ENCODE data around the gene RPL29. TPM values are rescaled to one million over a fixed set of nuclear protein-coding genes. Genes with fewer than 3 reads are reported as not detected.

Gene RPL29
- total RNA-seq, 1 donor from 2014 or later = 610 TPM

- Mint-ChIP-seq H3K27me3 (ENCODE audit: low read depth) (no peaks in the 10 kb centered on the region), H3K36me3 (ENCODE audit: low read depth) (no peaks in the 10 kb centered on the region), H3K4me3 (ENCODE audit: unreplicated experiment) (no peak overlapping the region), H3K9me3 (ENCODE audit: low read depth) (no peaks in the 10 kb centered on the region), H3K4me1 (ENCODE audit: low read depth) (peaks cover 46% of the 10 kb centered on the region), H3K27ac (ENCODE audit: unreplicated experiment) (no peak overlapping the region)
- TF ChIP-seq, protein P1, sequence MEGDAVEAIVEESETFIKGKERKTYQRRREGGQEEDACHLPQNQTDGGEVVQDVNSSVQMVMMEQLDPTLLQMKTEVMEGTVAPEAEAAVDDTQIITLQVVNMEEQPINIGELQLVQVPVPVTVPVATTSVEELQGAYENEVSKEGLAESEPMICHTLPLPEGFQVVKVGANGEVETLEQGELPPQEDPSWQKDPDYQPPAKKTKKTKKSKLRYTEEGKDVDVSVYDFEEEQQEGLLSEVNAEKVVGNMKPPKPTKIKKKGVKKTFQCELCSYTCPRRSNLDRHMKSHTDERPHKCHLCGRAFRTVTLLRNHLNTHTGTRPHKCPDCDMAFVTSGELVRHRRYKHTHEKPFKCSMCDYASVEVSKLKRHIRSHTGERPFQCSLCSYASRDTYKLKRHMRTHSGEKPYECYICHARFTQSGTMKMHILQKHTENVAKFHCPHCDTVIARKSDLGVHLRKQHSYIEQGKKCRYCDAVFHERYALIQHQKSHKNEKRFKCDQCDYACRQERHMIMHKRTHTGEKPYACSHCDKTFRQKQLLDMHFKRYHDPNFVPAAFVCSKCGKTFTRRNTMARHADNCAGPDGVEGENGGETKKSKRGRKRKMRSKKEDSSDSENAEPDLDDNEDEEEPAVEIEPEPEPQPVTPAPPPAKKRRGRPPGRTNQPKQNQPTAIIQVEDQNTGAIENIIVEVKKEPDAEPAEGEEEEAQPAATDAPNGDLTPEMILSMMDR (IDR thresholded peaks at IDR 0.05) = no peak
- DNase-seq (ENCODE audit: low spot score) = no peak
These were observed 22.8 kb upstream of the RPL29 start for GRCh38 chr3:52018319-52019000.

- Mint-ChIP-seq H3K36me3 (ENCODE audit: low read depth) (no peaks in the 10 kb centered on the region), H3K4me3 (ENCODE audit: unreplicated experiment) (no peak overlapping the region), H3K4me1 (ENCODE audit: low read depth) (peaks cover 38% of the 10 kb centered on the region), H3K27ac (ENCODE audit: unreplicated experiment) (no peak overlapping the region), H3K9me3 (ENCODE audit: low read depth) (no peaks in the 10 kb centered on the region), H3K27me3 (ENCODE audit: low read depth) (no peaks in the 10 kb centered on the region)
- no peak for DNase-seq (ENCODE audit: low spot score)
- TF ChIP-seq, protein P1 (IDR thresholded peaks at IDR 0.05) = no peak
These were observed 21.9 kb upstream of the RPL29 start for GRCh38 chr3:52017586-52017985.

DNA sequence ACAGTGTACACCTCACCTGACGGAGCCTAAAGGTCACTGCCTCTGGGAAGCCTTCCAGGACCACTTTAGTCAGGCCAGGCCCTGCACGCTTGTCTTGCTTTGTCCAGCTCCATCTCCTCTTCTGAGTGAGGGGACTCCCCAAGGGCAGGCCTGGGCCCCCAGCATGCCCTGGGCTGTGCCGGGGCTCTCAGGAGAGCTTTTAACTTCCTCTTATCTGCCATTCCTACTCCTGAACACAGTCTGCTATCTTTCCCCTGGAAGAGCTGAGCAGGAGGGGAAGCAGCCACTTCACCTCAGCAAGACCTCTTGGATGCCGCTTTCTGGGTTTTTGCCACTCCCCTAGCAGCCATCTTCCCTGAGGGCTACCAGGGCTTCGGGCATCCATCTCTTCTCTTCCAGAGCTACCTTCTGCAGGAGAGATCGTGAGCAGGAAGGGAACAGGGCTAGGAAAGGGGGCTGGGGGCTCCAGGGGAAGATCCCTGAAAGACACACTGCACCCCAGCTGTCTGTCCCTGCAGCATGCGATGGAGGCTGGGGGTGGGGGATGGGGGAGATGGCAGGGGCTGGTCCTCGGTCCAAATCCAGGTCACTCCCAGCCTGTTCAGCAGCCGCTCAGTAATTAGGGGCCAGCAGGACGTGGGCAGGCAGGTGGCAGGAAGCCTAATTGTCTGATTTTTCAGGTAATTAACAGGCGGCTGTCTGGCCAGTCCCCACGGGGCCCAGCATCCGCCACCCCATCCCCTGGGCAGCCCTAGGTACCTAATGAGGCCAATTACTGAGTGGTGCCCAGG lies 19.9 kb upstream of the RPL29 start:
- no peak for DNase-seq (ENCODE audit: low spot score)
- H3K27me3 Mint-ChIP-seq (ENCODE audit: low read depth) = no peaks in the 10 kb centered on the region
- TF ChIP-seq, protein P1 (IDR thresholded peaks at IDR 0.05) = no peak
- H3K4me3 Mint-ChIP-seq (ENCODE audit: unreplicated experiment) = no peak overlapping the region
- no peaks in the 10 kb centered on the region for H3K9me3 Mint-ChIP-seq (ENCODE audit: low read depth)
- H3K4me1 Mint-ChIP-seq (ENCODE audit: low read depth) = peaks cover 20% of the 10 kb centered on the region
- H3K27ac Mint-ChIP-seq (ENCODE audit: unreplicated experiment) = no peak overlapping the region
- H3K36me3 Mint-ChIP-seq (ENCODE audit: low read depth) = no peaks in the 10 kb centered on the region

DNA sequence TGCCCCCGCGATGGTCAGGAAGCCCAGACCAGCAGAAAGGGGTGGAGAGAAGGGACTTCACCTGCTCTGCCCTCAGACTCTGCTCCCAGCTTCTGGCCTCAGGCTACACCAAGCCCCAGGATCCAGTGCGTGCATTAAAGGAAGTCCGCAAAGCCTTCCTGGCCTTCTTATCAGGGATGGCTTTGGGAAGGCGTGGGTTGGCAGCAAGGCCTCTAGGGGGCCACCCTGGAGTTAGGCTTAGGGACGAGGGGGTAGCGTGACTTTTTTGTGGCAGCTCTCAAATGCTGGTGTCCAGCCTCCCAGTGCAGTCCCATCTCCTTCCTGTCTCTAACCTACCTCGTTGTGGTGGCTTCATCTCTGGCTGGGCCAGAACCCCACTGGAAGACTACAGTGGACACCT lies 18.9 kb upstream of the RPL29 start:
- TF ChIP-seq, protein P1 (IDR thresholded peaks at IDR 0.05) = peak; percentile 61
- Mint-ChIP-seq H3K4me1 (ENCODE audit: low read depth) (peaks cover 10% of the 10 kb centered on the region), H3K27me3 (ENCODE audit: low read depth) (no peaks in the 10 kb centered on the region), H3K9me3 (ENCODE audit: low read depth) (no peaks in the 10 kb centered on the region), H3K27ac (ENCODE audit: unreplicated experiment) (no peak overlapping the region), H3K4me3 (ENCODE audit: unreplicated experiment) (no peak overlapping the region), H3K36me3 (ENCODE audit: low read depth) (no peaks in the 10 kb centered on the region)
- no peak for DNase-seq (ENCODE audit: low spot score)

GRCh38 chr3:52013802-52014598 lies 18.3 kb upstream of the RPL29 start:
- H3K27ac Mint-ChIP-seq (ENCODE audit: unreplicated experiment) = no peak overlapping the region
- H3K4me1 Mint-ChIP-seq (ENCODE audit: low read depth) = peaks cover 5% of the 10 kb centered on the region
- no peak overlapping the region for H3K4me3 Mint-ChIP-seq (ENCODE audit: unreplicated experiment)
- H3K36me3 Mint-ChIP-seq (ENCODE audit: low read depth) = no peaks in the 10 kb centered on the region
- DNase-seq (ENCODE audit: low spot score) = no peak
- TF ChIP-seq, protein P1 (IDR thresholded peaks at IDR 0.05) = no peak
- no peaks in the 10 kb centered on the region for H3K9me3 Mint-ChIP-seq (ENCODE audit: low read depth)
- no peaks in the 10 kb centered on the region for H3K27me3 Mint-ChIP-seq (ENCODE audit: low read depth)
